Spleen (tissue), 11 donors: ENCODE measurements around the gene PPIAL4G. TPM values are rescaled to one million over a fixed set of nuclear protein-coding genes. Genes with fewer than 3 reads are reported as not detected.

Experiments
- polyA plus RNA-seq, 3 donors: library from polyadenylated mRNA; stranded (reverse); fragments of 200-250 nt; gene quantifications; one replicate each; pipeline ENCODE4 v1.2.1, GENCODE V29; 2013
- small RNA-seq, 4 donors: library from RNA; depleted of rRNA; stranded (forward); fragments of <200 nt; gene quantifications; one replicate each; pipeline ENCODE3, GENCODE V24; 2016
- total RNA-seq, 7 donors: library from RNA; depleted of rRNA in 3 of 7; stranded (reverse); fragments of >200 nt in 3 of 7; fragmentation: NEBNext Ultra II Directional in 4 of 7; extraction: Animal tissue kit (Norgen Biotek cat#: 25700) in 4 of 7; gene quantifications; one replicate each; pipeline versions ENCODE4 v1.1.0 to v1.2.1, GENCODE V29; 2016 to 2021
- donor health status: healthy with polysubstance abuse.
- donor health status: DM: no; HTN: no; CAD: no; lungs with moderate emphysema.
- donor health status: DM: no; HTN: no; CAD: no.
- donor health status: Bipolar disorder and iron deficiency.
- donor health status: healthy.
- donor health status: DM: no; HTN: no; CAD: no.
- donor health status: DM: yes; HTN: yes; CAD: no.

Gene PPIAL4G
- total and polyA plus RNA-seq, 10 donors: 0.02 to 1.1 (median 0.58) TPM

Small RNAs within 50 kb of the gene (small RNA-seq; reads per million reads assigned to genes)
- gene RF00003: 0.17 to 0.76 (median 0.40) reads per million in 4 donors

Other genes with a start within 250 kb of the PPIAL4G start
- gene NBPF14, start 112.7 kb upstream of the PPIAL4G start, total RNA-seq: 10 to 100 TPM; 30.7 to 81.0 (median 47.3) TPM
- gene NBPF14, start 112.7 kb upstream of the PPIAL4G start, polyA plus RNA-seq: 10 to 100 TPM; 17.1 to 29.4 (median 29.0) TPM